H9 (cell line): ENCODE data around the gene ARHGEF33. TPM values are rescaled to one million over a fixed set of nuclear protein-coding genes. Genes with fewer than 3 reads are reported as not detected.

Source experiments
- DNase-seq: peaks from one replicate; pipeline ENCODE4 v3.0.0-alpha.2; 2017
- H2AFZ ChIP-seq: one replicate; pipeline ENCODE4 v1.6.1; 2013; ENCODE audit warnings: mild to moderate bottlenecking, low read length, control low read depth, moderate library complexity
- H2AK5ac ChIP-seq: 2 replicates; pipeline ENCODE4 v1.6.1; 2013; ENCODE audit warnings: low read length, control low read depth, mixed read lengths; ENCODE audit not compliant: insufficient read length
- H2BK120ac ChIP-seq: one replicate; pipeline ENCODE4 v1.6.1; 2013; ENCODE audit warnings: low read depth, mild to moderate bottlenecking, low read length, control low read depth, inconsistent platforms; ENCODE audit not compliant: poor library complexity, severe bottlenecking
- H2BK12ac ChIP-seq: 2 replicates; pipeline ENCODE4 v1.6.1; 2013; ENCODE audit warnings: low read length, control low read depth, mixed read lengths, low read depth; ENCODE audit not compliant: insufficient read length
- H2BK15ac ChIP-seq: 2 replicates; pipeline ENCODE4 v1.6.1; 2013; ENCODE audit warnings: low read depth, low read length, control low read depth
- H2BK20ac ChIP-seq: one replicate; pipeline ENCODE4 v1.6.1; 2013; ENCODE audit warnings: low read depth, mild to moderate bottlenecking, low read length, control low read depth, inconsistent platforms; ENCODE audit not compliant: poor library complexity, severe bottlenecking
- H2BK5ac ChIP-seq: 2 replicates; pipeline ENCODE4 v1.6.1; 2013; ENCODE audit warnings: low read length, control low read depth, mixed read lengths; ENCODE audit not compliant: insufficient read length
- H3K14ac ChIP-seq: 2 replicates; pipeline ENCODE4 v1.6.1; 2013; ENCODE audit warnings: low read length, control low read depth; ENCODE audit not compliant: insufficient read depth
- H3K18ac ChIP-seq: 2 replicates; pipeline ENCODE4 v1.6.1; 2013; ENCODE audit warnings: low read depth, mild to moderate bottlenecking, mixed read lengths, low read length, control low read depth; ENCODE audit not compliant: insufficient read length
- H3K23ac ChIP-seq: 2 replicates; pipeline ENCODE4 v1.6.1; 2013; ENCODE audit warnings: low read length, control low read depth, mixed read lengths, low read depth; ENCODE audit not compliant: insufficient read length
- H3K23me2 ChIP-seq: 2 replicates; pipeline ENCODE4 v1.6.1; 2013; ENCODE audit warnings: low read depth, mild to moderate bottlenecking, mixed read lengths, low read length, control low read depth; ENCODE audit not compliant: insufficient read length, poor library complexity, severe bottlenecking
- H3K27ac ChIP-seq: 2 replicates; pipeline ENCODE4 v1.5.1; 2013; ENCODE audit warnings: low read length, control low read depth, mixed read lengths, low read depth; ENCODE audit not compliant: insufficient read length
- H3K27me3 ChIP-seq: 2 replicates; pipeline ENCODE4 v1.6.1; 2013; ENCODE audit warnings: low read length, control low read depth, inconsistent platforms; ENCODE audit not compliant: insufficient read depth
- H3K4ac ChIP-seq: 2 replicates; pipeline ENCODE4 v1.6.1; 2013; ENCODE audit warnings: low read depth, mild to moderate bottlenecking, control low read depth, inconsistent platforms, low read length, moderate library complexity
- H3K4me1 ChIP-seq: 2 replicates; pipeline ENCODE4 v1.6.1; 2013; ENCODE audit warnings: low read length, control low read depth, inconsistent platforms; ENCODE audit not compliant: insufficient read depth
- H3K4me2 ChIP-seq: 2 replicates; pipeline ENCODE4 v1.6.1; 2013; ENCODE audit warnings: low read length, control low read depth, mixed read lengths; ENCODE audit not compliant: insufficient read length, insufficient read depth
- H3K56ac ChIP-seq: 2 replicates; pipeline ENCODE4 v1.6.1; 2013; ENCODE audit warnings: low read depth, mild to moderate bottlenecking, mixed read lengths, low read length, control low read depth; ENCODE audit not compliant: insufficient read length
- H3K79me1 ChIP-seq: 2 replicates; pipeline ENCODE4 v1.6.1; 2013; ENCODE audit warnings: low read depth, mild to moderate bottlenecking, moderate library complexity, low read length, control low read depth, inconsistent platforms; ENCODE audit not compliant: insufficient read depth, poor library complexity, severe bottlenecking
- H3K79me2 ChIP-seq: 2 replicates; pipeline ENCODE4 v1.6.1; 2013; ENCODE audit warnings: low read length, control low read depth, inconsistent platforms; ENCODE audit not compliant: insufficient read depth
- H3K9ac ChIP-seq: 2 replicates; pipeline ENCODE4 v1.6.1; 2013; ENCODE audit warnings: low read length, control low read depth, mixed read lengths; ENCODE audit not compliant: insufficient read length; ENCODE audit errors: extremely low read depth
- H3K9me3 ChIP-seq: one replicate; pipeline ENCODE4 v1.6.1; 2013; ENCODE audit warnings: low read depth, low read length, inconsistent platforms; ENCODE audit not compliant: control insufficient read depth
- H3T11ph ChIP-seq: one replicate; pipeline ENCODE4 v1.6.1; 2013; ENCODE audit warnings: mild to moderate bottlenecking, low read length, control low read depth, inconsistent platforms
- H4K20me1 ChIP-seq: one replicate; pipeline ENCODE4 v1.6.1; 2013; ENCODE audit not compliant: control insufficient read depth, insufficient read length, insufficient read depth
- H4K5ac ChIP-seq: 2 replicates; pipeline ENCODE4 v1.6.1; 2013; ENCODE audit warnings: low read depth, mild to moderate bottlenecking, mixed read lengths, low read length, control low read depth; ENCODE audit not compliant: insufficient read length
- H4K8ac ChIP-seq: replicated peaks from 2 replicates; pipeline ENCODE4 v1.6.1; 2013; ENCODE audit warnings: low read length, control low read depth, mixed read lengths, low read depth; ENCODE audit not compliant: insufficient read length
- H4K91ac ChIP-seq: 2 replicates; pipeline ENCODE4 v1.6.1; 2013; ENCODE audit warnings: low read depth, mild to moderate bottlenecking, moderate library complexity, mixed read lengths, low read length, control low read depth; ENCODE audit not compliant: insufficient read length
- H3K27ac Mint-ChIP-seq, 3 experiments: 2 replicates in 2 of 3; 3 replicates in 1 of 3; pipeline ENCODE4 v1.8.0; 2020 to 2021; ENCODE audit warnings: mixed read lengths in 3 of 3, mild to moderate bottlenecking in 1 of 3, moderate library complexity in 1 of 3
- H3K27me3 Mint-ChIP-seq: 2 replicates; pipeline ENCODE4 v1.8.0; 2021; ENCODE audit warnings: low read depth, mild to moderate bottlenecking, moderate library complexity, mixed read lengths
- H3K36me3 Mint-ChIP-seq, 3 experiments: 2 replicates in 2 of 3; 3 replicates in 1 of 3; pipeline ENCODE4 v1.8.0; 2020 to 2021; ENCODE audit warnings: low read depth in 3 of 3, mixed read lengths in 3 of 3; ENCODE audit not compliant: insufficient read depth in 1 of 3
- H3K4me1 Mint-ChIP-seq, 2 experiments: 2 replicates each; pipeline ENCODE4 v1.8.0; 2020; ENCODE audit warnings: mixed read lengths in 2 of 2
- H3K4me3 Mint-ChIP-seq, 2 experiments: 2 replicates in 1 of 2; 3 replicates in 1 of 2; pipeline ENCODE4 v1.8.0; 2020 to 2021; ENCODE audit warnings: mild to moderate bottlenecking in 2 of 2, mixed read lengths in 2 of 2, moderate library complexity in 1 of 2
- H3K9me3 Mint-ChIP-seq, 2 experiments: 2 replicates in 1 of 2; 3 replicates in 1 of 2; pipeline ENCODE4 v1.8.0; 2020; ENCODE audit warnings: mild to moderate bottlenecking in 2 of 2, mixed read lengths in 2 of 2, moderate library complexity in 1 of 2
- CTCF ChIP-seq: fragments of 200-600 bp; sonication (generic); conservative IDR thresholded peaks from 3 replicates; pipeline ENCODE4 v1.8.0; 2021; ENCODE audit warnings: antibody characterized with exemption, mild to moderate bottlenecking
- WGBS: extraction: QIAGEN DNeasy Blood & Tissue Kit; methylation state at CpG from one replicate; pipeline ENCODE4 v1.1.7; 2013; ENCODE audit warnings: missing lambda C conversion rate, low lambda C conversion rate, mixed read lengths; ENCODE audit not compliant: insufficient read length; ENCODE audit errors: extremely low coverage; 5-methylcytosine and 5-hydroxymethylcytosine counted together
- total RNA-seq: library from RNA; stranded (reverse); gene quantifications from 2 replicates; pipeline ENCODE4 v1.2.1, GENCODE V29; 2021

ARHGEF33 gene
- total RNA-seq, 1 experiment from 2014 or later = 0.92 TPM

- peaks cover 2% of the 10 kb centered on the region; the same call in 1 of the 2 replicates for H3K79me2 ChIP-seq
- H3K4me1 Mint-ChIP-seq = peaks cover 15 to 17% of the 10 kb centered on the region in 2 experiments
- no peaks in the 10 kb centered on the region for H3K27me3 ChIP-seq
- H2BK20ac ChIP-seq = no peak overlapping the region
- H2BK12ac ChIP-seq = no peak overlapping the region
- H3K4ac ChIP-seq = no peak overlapping the region
- H3K79me1 ChIP-seq = no peaks in the 10 kb centered on the region
- H2AFZ ChIP-seq = no peak overlapping the region
- no peaks in the 10 kb centered on the region for H3K27me3 Mint-ChIP-seq
- no peak overlapping the region for H2BK5ac ChIP-seq
- H3K18ac ChIP-seq = no peak overlapping the region
- no peak overlapping the region for H3K4me3 Mint-ChIP-seq
- H3K27ac ChIP-seq = no peak overlapping the region
- peaks cover 13% of the 10 kb centered on the region for H3K23me2 ChIP-seq
- no peak for DNase-seq
- no peak overlapping the region for H3K23ac ChIP-seq
- H3K56ac ChIP-seq = no peak overlapping the region
- peaks cover 2 to 15% (median 11%) of the 10 kb centered on the region in 3 experiments; a peak in 6 of 7 replicates for H3K36me3 Mint-ChIP-seq
- no peak overlapping the region for H2BK15ac ChIP-seq
- no peak overlapping the region for H4K91ac ChIP-seq
- peaks cover 0 to 10% of the 10 kb centered on the region in 2 experiments; a peak in 3 of 5 replicates for H3K9me3 Mint-ChIP-seq
- no CpG with 5 or more reads among the region's 5 CpGs for WGBS
- H3K4me1 ChIP-seq = no peaks in the 10 kb centered on the region
- no peak overlapping the region for H3K4me2 ChIP-seq
- no peaks in the 10 kb centered on the region for H3K9me3 ChIP-seq
- no peak overlapping the region for H3K9ac ChIP-seq
- no peak overlapping the region for H2AK5ac ChIP-seq
- H3K14ac ChIP-seq = no peak overlapping the region
- H4K20me1 ChIP-seq = peaks cover 2% of the 10 kb centered on the region
- TF ChIP-seq CTCF = no peak
- H3K27ac Mint-ChIP-seq = no peak overlapping the region
- no peak overlapping the region for H2BK120ac ChIP-seq
- no peak overlapping the region for H4K5ac ChIP-seq
- no peak overlapping the region for H4K8ac ChIP-seq
- H3T11ph ChIP-seq = no peak overlapping the region
Measured at GRCh38 chr2:38873763-38874162, 15.9 kb upstream of the ARHGEF33 start.
